T-helper 1 cell treated with Interleukin-12 subunit alpha and Interleukin-12 subunit beta and Interleukin-4 antibody, amounts not matched to agents 30 μg/mL and 1 μg/mL, for 36 hours (primary cell): ENCODE results near the gene MAGEA11.
"Not testable (repeated sequence)": the region's sequence is repeated elsewhere in the genome, so short reads cannot be mapped to it uniquely, and the experiment has no call there.

ENCODE experiments used
- H3K27ac Mint-ChIP-seq: one replicate; pipeline ENCODE4 v1.8.0; 2021; ENCODE audit warnings: mild to moderate bottlenecking, mixed read lengths
- H3K27me3 Mint-ChIP-seq: one replicate; pipeline ENCODE4 v1.8.0; 2021; ENCODE audit warnings: low read depth, mixed read lengths
- H3K36me3 Mint-ChIP-seq: one replicate; pipeline ENCODE4 v1.8.0; 2021; ENCODE audit warnings: low read depth, mixed read lengths
- H3K4me1 Mint-ChIP-seq: one replicate; pipeline ENCODE4 v1.8.0; 2021; ENCODE audit warnings: low read depth, mixed read lengths
- H3K4me3 Mint-ChIP-seq: one replicate; pipeline ENCODE4 v1.8.0; 2021; ENCODE audit warnings: mild to moderate bottlenecking, moderate library complexity, mixed read lengths
- H3K9me3 Mint-ChIP-seq: one replicate; pipeline ENCODE4 v1.8.0; 2021; ENCODE audit warnings: mixed read lengths

The MAGEA11 gene

DNA sequence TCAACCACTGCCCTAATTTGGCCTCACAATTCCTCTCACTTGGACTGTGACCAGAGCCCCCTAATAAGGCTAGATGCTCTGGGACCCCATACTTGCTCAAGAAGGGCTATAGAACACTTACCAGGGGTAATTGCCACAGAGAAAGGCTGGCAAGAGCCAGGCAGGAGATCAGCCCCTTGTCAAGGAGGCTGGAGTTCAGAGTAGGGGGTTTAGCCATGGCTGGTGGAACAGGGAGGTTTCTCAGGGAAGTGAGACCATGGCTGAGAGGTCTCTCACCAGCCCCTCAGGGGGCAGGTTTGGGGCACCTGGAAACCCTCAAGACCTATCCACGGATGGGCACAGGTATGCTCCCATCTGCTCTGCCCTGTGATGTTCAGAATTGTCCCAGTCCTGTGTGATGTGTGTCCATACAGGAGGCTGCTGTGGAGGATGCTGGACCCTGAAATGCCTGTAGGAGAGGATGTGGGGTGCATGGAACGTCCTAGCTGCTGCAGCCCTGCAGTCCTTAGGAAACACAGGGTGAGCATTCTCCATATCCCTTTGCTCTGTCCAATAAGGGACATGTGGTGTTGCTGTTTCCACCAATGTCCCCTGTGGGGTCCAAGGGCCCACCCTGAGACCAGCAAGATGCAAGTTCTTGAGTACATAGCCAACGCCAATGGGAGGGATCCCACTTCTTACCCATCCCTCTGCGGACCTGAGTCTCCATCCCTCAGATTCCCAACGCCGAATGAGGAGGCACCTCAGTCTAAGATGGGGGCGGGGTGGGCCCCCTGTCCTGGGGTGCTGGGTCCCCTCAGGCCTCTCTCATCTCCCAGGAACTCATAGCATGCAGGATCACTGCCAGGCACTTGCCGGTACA is 45.6 kb downstream of the MAGEA11 start:
- Mint-ChIP-seq H3K4me1 (peaks cover 3% of the 10 kb centered on the region), H3K27ac (no peak overlapping the region), H3K4me3 (no peak overlapping the region), H3K9me3 (no peaks in the 10 kb centered on the region), H3K27me3 (peaks cover 5% of the 10 kb centered on the region), H3K36me3 (no peaks in the 10 kb centered on the region)

DNA sequence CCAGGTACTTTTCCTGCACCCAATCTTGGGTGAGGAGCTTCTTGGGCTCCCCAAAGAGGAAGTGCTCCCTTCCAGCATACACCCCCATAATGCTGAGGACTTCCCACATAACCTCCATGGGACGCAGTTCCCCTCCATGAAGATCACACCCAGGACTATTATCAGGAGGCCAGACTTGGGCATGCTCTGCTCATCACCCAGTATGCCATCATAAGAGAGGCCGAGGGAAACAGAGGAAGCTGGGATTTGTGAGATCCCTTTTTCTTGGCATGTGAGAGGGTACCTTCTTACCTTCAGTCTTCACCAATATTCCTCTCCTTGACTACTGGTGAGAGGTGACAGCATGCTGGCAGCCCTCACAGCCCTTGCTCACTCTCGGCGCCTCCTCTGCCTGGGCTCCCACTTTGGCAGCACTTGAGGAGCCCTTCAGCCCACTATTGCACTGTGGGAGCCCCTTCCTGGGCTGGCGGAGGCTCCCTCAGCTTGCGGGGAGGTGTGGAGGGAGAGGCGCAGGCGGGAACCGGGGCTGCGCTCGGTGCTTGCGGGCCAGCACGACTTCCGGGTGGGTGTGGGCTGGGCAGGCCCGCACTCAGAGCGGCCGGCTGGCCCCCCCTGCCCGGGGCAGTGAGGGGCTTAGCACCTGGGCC is 46.3 kb downstream of the MAGEA11 start:
- Mint-ChIP-seq H3K9me3 (no peaks in the 10 kb centered on the region), H3K4me3 (no peak overlapping the region), H3K27ac (no peak overlapping the region), H3K36me3 (no peaks in the 10 kb centered on the region), H3K4me1 (peaks cover 3% of the 10 kb centered on the region), H3K27me3 (no peaks in the 10 kb centered on the region)

DNA sequence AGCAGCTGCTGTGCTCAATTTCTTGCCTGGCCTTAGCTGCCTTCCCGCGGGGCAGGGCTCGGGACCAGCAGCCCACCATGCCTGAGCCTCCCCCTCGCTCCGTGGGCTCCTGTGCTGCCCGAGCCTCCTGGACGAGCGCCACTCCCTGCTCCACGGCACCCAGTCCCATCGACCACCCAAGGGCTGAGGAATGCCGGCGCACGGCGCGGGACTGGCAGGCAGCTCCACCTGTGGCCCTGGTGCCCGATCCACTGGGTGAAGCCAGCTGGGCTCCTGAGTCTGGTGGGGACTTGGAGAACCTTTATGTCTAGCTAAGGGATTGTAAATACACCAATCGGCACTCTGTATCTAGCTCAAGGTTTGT is 46.8 kb downstream of the MAGEA11 start:
- H3K4me3 Mint-ChIP-seq, H3K36me3 Mint-ChIP-seq, H3K27me3 Mint-ChIP-seq, H3K27ac Mint-ChIP-seq, H3K9me3 Mint-ChIP-seq, H3K4me1 Mint-ChIP-seq: not testable (repeated sequence)

DNA sequence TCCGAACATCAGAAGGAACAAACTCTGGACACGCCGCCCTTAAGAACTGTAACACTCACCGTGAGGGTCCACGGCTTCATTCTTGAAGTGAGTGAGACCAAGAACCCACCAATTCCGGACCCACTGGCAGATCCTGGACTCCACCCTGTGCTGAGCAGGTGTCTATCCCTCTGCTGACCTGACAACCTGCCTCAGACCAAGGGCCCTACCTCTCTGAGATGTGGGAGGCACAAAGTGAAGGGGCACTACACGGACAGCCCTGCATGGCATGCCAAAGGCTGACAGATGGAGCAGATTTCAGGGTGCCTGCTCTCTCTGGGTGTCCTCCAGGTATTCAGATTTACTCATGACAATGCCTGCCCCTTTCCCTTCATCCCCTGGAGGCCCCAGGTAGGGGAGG is 48.0 kb downstream of the MAGEA11 start:
- H3K4me1 Mint-ChIP-seq: peaks cover 3% of the 10 kb centered on the region
- no peak overlapping the region for H3K4me3 Mint-ChIP-seq
- H3K27me3 Mint-ChIP-seq: peaks cover 1% of the 10 kb centered on the region
- no peak overlapping the region for H3K27ac Mint-ChIP-seq
- no peaks in the 10 kb centered on the region for H3K9me3 Mint-ChIP-seq
- no peaks in the 10 kb centered on the region for H3K36me3 Mint-ChIP-seq

DNA sequence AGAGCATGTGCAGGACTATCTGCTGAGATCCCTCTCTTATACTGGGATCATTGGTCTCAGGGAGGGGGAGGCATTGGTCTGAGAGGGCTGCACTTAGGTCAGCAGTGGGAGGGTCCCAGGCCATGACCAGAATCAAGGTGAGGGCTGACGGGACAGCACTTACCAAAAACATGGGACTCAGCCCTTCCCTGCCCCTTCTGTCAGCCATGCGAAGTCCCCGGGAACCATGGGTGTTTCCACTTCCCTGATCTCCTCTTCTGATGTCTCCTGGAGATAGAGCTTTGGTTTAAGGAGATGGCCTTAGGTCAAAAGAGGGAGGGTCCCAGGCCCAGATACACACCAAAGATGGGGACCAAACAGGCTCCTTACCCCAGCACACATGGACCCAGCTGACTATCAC is 49.1 kb downstream of the MAGEA11 start:
- Mint-ChIP-seq H3K4me1 (peaks cover 3% of the 10 kb centered on the region), H3K36me3 (no peaks in the 10 kb centered on the region), H3K27me3 (peaks cover 4% of the 10 kb centered on the region), H3K4me3 (no peak overlapping the region), H3K27ac (no peak overlapping the region), H3K9me3 (no peaks in the 10 kb centered on the region)

DNA sequence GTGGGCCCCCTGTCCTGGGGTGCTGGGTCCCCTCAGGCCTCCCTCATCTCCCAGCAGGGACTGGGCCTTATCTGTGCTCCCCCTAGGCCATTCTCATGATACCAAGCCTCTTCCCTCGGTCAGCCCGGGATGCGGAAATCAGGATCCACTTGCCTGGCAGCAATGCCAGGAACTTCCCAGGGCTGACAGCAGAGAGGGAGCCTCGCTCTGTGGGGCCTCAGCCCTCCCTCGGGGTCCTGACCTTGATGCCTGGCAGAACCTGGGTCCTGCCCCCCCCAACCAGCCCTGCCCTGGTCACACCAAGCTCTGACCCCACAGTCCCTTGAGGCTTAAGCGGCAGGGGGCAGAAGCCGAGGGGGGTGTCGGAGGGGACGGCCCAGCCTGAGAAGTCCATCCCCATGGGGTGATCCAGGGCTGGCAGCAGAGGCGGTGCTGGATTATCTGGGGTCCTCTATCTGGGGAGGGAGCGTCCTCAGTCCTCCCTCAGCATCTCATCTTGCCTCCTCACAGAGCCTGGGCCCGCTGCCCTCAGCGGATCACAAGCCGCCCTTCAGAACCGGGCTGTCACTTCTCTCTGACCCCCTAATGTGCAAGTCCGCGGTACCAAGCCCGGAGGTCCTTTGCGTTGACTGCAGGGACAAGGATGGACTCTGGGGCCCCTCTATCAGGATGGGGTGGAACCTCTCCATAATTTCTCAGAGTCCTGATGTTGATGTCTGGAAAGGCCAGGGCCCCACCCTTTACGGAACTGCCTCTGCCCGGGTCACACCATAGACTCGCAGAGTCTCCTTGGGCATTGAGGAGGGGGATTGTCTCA is 50.2 kb downstream of the MAGEA11 start:
- not testable (repeated sequence) for H3K4me1 Mint-ChIP-seq, H3K36me3 Mint-ChIP-seq

DNA sequence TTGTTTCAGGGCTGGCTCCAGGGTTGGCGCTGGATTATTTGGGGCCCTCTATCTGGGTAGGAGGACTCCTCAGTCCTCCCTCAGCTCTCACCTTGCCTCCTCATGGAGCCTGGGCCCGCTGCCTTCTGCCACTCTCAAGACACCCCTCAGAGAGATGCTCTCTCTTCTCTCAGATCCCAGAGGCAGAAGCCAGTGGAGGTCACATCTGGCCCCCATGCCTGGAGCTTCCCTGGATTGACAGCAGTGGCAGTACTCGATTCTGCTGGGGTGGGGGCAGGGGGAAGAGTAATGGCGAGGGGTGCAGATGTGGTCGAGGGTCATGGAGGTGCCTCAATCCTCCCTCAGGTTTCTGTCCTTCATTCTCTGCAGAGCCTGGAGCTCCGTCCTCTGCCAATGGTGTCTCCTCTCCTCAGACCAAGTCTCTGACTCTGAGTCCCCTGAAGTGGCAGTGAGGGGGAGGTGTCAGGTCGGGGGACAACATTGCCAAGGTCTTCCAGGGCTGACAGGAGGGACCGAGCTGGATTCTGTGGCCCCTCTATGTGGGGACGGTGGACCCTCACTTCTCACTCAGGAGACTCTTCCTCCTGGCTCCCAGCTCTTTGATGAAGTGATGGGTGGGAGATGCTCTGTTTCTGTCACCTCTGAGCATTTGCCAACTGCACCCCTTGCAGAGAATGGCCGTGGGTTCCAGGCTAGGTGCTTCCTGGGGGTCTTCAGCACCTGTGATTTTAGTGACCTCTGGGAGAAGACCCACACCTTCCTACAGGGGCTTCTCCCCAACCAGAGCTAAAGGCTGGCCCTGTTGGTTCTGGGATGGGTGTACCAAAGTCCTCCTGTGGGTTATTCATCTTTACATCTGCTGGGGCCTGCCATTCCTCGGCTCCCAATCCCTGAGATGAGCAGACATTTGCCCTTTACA is 51.1 kb downstream of the MAGEA11 start:
- H3K9me3 Mint-ChIP-seq: no peaks in the 10 kb centered on the region
- H3K27ac Mint-ChIP-seq: no peak overlapping the region
- H3K36me3 Mint-ChIP-seq: no peaks in the 10 kb centered on the region
- peaks cover 7% of the 10 kb centered on the region for H3K27me3 Mint-ChIP-seq
- peaks cover 3% of the 10 kb centered on the region for H3K4me1 Mint-ChIP-seq
- no peak overlapping the region for H3K4me3 Mint-ChIP-seq

More for the DNA sequence above, 50.2 kb downstream of the MAGEA11 start:
- H3K27me3 Mint-ChIP-seq, H3K9me3 Mint-ChIP-seq, H3K27ac Mint-ChIP-seq, H3K4me3 Mint-ChIP-seq: not testable (repeated sequence)
